Upper lobe of right lung (tissue), 1 donor: ENCODE measurements around the gene ZNF26. TPM values are rescaled to one million over a fixed set of nuclear protein-coding genes. Genes with fewer than 3 reads are reported as not detected.

Experiments used
- ATAC-seq: fragments of 200-7000 bp; cut with Tn5 transposase; one replicate; pipeline ENCODE4 v1.9.1; 2020; ENCODE audit warnings: mild to moderate bottlenecking, moderate library complexity
- DNase-seq: peaks from one replicate; pipeline ENCODE4 v3.0.0-alpha.2; 2020
- H3K27ac ChIP-seq: fragments of 200-600 bp; one replicate; pipeline ENCODE4 v1.8.0; 2022
- H3K27me3 ChIP-seq: fragments of 200-600 bp; one replicate; pipeline ENCODE4 v1.8.0; 2022; ENCODE audit warnings: mild to moderate bottlenecking
- H3K36me3 ChIP-seq: fragments of 200-600 bp; one replicate; pipeline ENCODE4 v1.8.0; 2022
- H3K4me1 ChIP-seq: fragments of 200-600 bp; one replicate; pipeline ENCODE4 v1.8.0; 2022
- H3K4me3 ChIP-seq: fragments of 200-600 bp; one replicate; pipeline ENCODE4 v1.8.0; 2022; ENCODE audit warnings: mild to moderate bottlenecking
- H3K9me3 ChIP-seq: fragments of 200-600 bp; one replicate; pipeline ENCODE4 v1.8.0; 2022
- intact Hi-C: fragments of 100-400 bp; cut with DNase I; formaldehyde crosslinking; loops from one replicate; pipeline ENCODE4 v1.11.0; 2022
- total RNA-seq: library from RNA; stranded (reverse); fragmentation: NEBNext Ultra II Directional; extraction: Animal tissue kit (Norgen Biotek cat#: 25700); gene quantifications from one replicate; pipeline ENCODE4 v1.2.1, GENCODE V29; 2021
- TF ChIP-seq, protein P1 (sequence below): fragments of 200-600 bp; IDR thresholded peaks from one replicate; pipeline ENCODE4 v1.8.0; 2022; ENCODE audit warnings: antibody characterized with exemption
- donor health status: DM: no; HTN: yes; CAD: no; lungs with severe emphysema.

Gene ZNF26
- total RNA-seq, 1 donor from 2014 or later: 11.4 TPM

DNA sequence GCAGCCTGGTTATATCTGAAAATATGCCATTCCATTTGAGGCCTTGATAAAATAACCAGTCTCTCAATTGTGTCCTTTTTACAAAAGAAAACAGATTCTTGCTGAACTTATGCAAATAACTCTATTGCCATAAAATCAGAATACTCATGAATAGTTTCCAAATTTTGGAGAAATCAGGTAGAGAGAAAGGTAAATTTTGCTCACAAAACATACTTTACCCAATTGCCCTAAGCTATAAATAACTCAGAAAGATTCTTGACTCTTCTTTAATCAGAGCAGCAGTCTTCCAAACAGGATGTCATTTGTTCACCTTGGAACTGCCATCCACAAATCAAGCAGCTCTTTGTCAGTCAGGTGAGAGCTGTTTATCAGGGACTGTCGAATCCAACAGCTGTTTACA lies 12.6 kb downstream of the ZNF26 start:
- no peaks in the 10 kb centered on the region for H3K36me3 ChIP-seq
- intact Hi-C loops: no loop called here
- TF ChIP-seq, protein P1, sequence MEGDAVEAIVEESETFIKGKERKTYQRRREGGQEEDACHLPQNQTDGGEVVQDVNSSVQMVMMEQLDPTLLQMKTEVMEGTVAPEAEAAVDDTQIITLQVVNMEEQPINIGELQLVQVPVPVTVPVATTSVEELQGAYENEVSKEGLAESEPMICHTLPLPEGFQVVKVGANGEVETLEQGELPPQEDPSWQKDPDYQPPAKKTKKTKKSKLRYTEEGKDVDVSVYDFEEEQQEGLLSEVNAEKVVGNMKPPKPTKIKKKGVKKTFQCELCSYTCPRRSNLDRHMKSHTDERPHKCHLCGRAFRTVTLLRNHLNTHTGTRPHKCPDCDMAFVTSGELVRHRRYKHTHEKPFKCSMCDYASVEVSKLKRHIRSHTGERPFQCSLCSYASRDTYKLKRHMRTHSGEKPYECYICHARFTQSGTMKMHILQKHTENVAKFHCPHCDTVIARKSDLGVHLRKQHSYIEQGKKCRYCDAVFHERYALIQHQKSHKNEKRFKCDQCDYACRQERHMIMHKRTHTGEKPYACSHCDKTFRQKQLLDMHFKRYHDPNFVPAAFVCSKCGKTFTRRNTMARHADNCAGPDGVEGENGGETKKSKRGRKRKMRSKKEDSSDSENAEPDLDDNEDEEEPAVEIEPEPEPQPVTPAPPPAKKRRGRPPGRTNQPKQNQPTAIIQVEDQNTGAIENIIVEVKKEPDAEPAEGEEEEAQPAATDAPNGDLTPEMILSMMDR: no peak

DNA sequence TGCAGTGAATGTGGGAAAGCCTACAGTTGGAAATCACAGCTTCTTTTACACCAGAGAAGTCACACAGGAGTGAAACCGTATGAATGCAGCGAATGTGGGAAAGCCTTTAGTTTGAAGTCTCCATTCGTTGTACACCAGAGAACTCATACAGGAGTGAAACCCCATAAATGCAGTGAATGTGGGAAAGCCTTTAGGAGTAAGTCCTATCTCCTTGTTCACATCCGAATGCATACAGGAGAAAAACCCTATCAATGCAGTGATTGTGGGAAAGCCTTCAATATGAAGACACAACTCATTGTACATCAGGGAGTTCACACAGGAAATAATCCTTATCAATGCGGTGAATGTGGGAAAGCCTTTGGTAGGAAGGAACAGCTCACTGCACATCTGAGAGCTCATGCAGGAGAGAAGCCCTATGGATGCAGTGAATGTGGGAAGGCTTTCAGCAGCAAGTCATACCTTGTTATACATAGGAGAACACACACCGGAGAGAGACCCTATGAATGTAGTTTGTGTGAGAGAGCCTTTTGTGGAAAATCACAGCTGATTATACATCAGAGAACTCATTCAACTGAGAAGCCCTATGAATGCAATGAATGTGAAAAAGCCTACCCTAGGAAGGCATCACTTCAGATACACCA lies 24.6 kb downstream of the ZNF26 start:
- H3K27me3 ChIP-seq: no peaks in the 10 kb centered on the region
- peaks cover 31% of the 10 kb centered on the region for H3K36me3 ChIP-seq
- no peaks in the 10 kb centered on the region for H3K4me1 ChIP-seq
- TF ChIP-seq, protein P1: no peak
- DNase-seq (no peak), ATAC-seq (no peak)
- intact Hi-C loops: no loop called here
- H3K4me3 ChIP-seq: no peak overlapping the region
- no peak overlapping the region for H3K27ac ChIP-seq
- H3K9me3 ChIP-seq: peaks cover 77% of the 10 kb centered on the region

More for the DNA sequence above, 12.6 kb downstream of the ZNF26 start:
- H3K27me3 ChIP-seq: no peaks in the 10 kb centered on the region
- no peak overlapping the region for H3K4me3 ChIP-seq
- no peaks in the 10 kb centered on the region for H3K4me1 ChIP-seq
- H3K9me3 ChIP-seq: peaks cover 92% of the 10 kb centered on the region
- ATAC-seq: no peak
- DNase-seq: no peak
- H3K27ac ChIP-seq: no peak overlapping the region

DNA sequence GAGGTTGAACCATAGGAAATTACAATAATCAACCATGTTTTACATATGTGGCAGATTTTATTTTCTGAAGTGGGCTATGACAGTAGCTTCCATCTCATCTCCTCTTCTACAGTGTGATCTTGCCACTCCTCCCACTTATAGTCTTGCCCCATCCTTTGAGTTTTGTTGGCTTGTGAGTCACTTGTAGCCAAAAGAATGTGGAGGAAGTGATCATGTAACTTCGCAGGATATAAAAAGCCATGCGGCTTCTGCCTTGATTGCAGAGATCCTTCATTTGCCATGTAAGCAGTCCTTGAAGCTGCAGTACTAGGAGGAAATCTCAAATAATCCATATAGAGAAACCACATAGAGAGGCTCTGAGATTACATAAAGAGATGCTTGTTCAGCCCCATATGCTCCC lies 37.4 kb downstream of the ZNF26 start:
- no peak for ATAC-seq
- Histone ChIP-seq H3K4me3 (no peak overlapping the region), H3K27ac (no peak overlapping the region), H3K36me3 (no peaks in the 10 kb centered on the region), H3K4me1 (no peaks in the 10 kb centered on the region), H3K9me3 (peaks cover 71% of the 10 kb centered on the region), H3K27me3 (no peaks in the 10 kb centered on the region)
- TF ChIP-seq, protein P1: no peak
- intact Hi-C loops: no loop called here
- DNase-seq: no peak

DNA sequence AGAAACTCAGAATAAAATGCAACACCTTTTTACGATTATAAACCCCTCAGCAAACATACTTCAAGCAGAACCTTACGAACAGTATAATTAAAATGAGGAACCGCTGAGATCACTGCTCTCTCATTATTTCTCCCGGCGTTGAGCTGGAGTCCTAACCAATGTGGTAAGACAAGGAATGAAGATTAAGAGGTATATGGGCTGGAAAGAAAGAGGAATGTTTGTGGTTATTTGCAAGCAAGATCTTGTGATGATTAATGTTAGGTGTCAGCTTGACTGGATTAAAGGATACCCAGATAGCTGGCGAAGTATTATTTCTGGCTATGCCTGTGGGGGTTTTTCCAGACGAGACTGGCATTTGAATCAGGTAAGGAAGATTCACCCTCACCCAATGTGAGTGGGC lies 40.8 kb downstream of the ZNF26 start:
- no peak overlapping the region for H3K27ac ChIP-seq
- no peaks in the 10 kb centered on the region for H3K27me3 ChIP-seq
- TF ChIP-seq, protein P1: no peak
- no peak for DNase-seq
- ATAC-seq: no peak
- intact Hi-C loops: no loop called here
- H3K4me1 ChIP-seq: no peaks in the 10 kb centered on the region
- H3K9me3 ChIP-seq: peaks cover 43% of the 10 kb centered on the region
- H3K4me3 ChIP-seq: no peak overlapping the region
- H3K36me3 ChIP-seq: no peaks in the 10 kb centered on the region

DNA sequence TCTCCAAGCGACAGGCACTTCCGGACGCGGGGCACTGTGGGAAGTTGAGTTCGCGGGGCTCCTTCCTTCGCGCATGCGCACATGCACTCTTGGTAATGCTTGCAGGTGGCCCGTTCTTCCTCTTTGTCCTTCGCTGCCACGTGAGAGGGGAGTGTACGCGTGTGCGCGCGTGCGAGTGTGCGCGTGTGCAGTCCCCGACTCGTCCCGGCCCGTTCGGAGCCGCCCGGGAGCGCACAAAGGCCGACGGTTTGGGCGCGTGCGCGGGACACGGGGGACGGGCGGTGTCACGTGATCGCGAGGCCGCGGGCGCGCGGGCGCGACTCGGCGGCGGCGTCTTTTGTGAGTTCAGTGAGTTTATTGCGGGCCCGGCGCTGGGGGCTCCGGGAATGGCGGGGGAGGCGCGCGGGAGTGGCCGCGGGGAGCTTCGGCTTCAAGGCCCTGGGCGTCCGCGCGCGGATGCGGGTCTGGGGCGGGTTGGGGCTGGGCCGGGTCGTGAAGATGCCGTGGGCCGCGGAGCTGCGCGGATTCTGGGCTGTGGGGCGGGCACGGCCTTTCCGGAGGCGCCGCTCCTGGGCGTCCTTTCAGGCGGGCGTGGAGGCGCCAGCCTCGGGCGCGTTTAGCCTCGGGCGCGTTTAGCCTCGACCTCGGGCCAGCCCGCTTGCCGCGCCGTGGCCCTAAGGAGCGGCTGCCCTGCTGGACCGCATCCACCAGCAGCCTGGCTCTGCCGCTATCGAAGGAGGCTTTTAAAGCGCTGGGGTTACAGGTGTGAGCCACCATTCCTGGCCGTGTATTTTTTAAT lies 51.2 kb downstream of the ZNF26 start, which contains the start of gene ZNF84:
ZNF84 (plus strand) TSS at position 303 of the 799 bp plus-strand sequence. CDS start 3,959 bp downstream, outside the sequence.
- Histone ChIP-seq H3K9me3 (peaks cover 39% of the 10 kb centered on the region), H3K4me3 (peak within 1 kb of the TSS; percentile 87), H3K36me3 (peaks cover 11% of the 10 kb centered on the region), H3K27ac (peak within 1 kb of the TSS; percentile 94), H3K27me3 (no peaks in the 10 kb centered on the region), H3K4me1 (no peaks in the 10 kb centered on the region)
- intact Hi-C loops: no loop called here
- DNase-seq (peak; percentile 98), ATAC-seq (peak; percentile 99)
- TF ChIP-seq, protein P1: no peak
